WTC11 (cell line): Measurements from ENCODE around the gene LRRC17. TPM values are rescaled to one million over a fixed set of nuclear protein-coding genes. Genes with fewer than 3 reads are reported as not detected.

Experiments used
- ATAC-seq: fragments of 200-7000 bp; cut with Tn5 transposase; 2 replicates; pipeline ENCODE4 v1.10.0; 2021; ENCODE audit warnings: mild to moderate bottlenecking, moderate library complexity
- CTCF ChIA-PET: fragments of 300-600 bp; sonication (Branson Sonifier 250); formaldehyde crosslinking; loops from one replicate; lab custom pipeline; 2021; ENCODE audit warnings: antibody characterized with exemption; lab: Charles Lee
- POLR2A ChIA-PET: fragments of 350-600 bp; sonication (Branson Sonifier 250); formaldehyde crosslinking; loops from one replicate; lab custom pipeline; 2021; ENCODE audit warnings: antibody characterized with exemption; lab: Charles Lee
- DNase-seq: peaks from one replicate; pipeline ENCODE4 v3.0.0; 2021; ENCODE audit warnings: low spot score
- H3K27ac Mint-ChIP-seq: 2 replicates; pipeline ENCODE4 v1.8.0; 2021; ENCODE audit warnings: mixed read lengths
- H3K27me3 Mint-ChIP-seq: 2 replicates; pipeline ENCODE4 v1.8.0; 2021; ENCODE audit warnings: low read depth, mild to moderate bottlenecking, moderate library complexity, mixed read lengths
- H3K36me3 Mint-ChIP-seq: 2 replicates; pipeline ENCODE4 v1.8.0; 2021; ENCODE audit warnings: mixed read lengths
- H3K4me1 Mint-ChIP-seq: 2 replicates; pipeline ENCODE4 v1.8.0; 2022; ENCODE audit warnings: mixed read lengths
- H3K4me3 Mint-ChIP-seq: 2 replicates; pipeline ENCODE4 v1.8.0; 2021; ENCODE audit warnings: mild to moderate bottlenecking, moderate library complexity, mixed read lengths
- H3K9me3 Mint-ChIP-seq: 2 replicates; pipeline ENCODE4 v1.8.0; 2021; ENCODE audit warnings: mixed read lengths
- ARID4B ChIP-seq: sonication (generic); formaldehyde crosslinking; IDR thresholded peaks from 2 replicates; pipeline ENCODE4 v1.8.0; 2023; ENCODE audit warnings: missing genetic modification reagents, mild to moderate bottlenecking, borderline replicate concordance
- ATF2 ChIP-seq: sonication (generic); formaldehyde crosslinking; IDR thresholded peaks from 2 replicates; pipeline ENCODE4 v1.8.1; 2022; ENCODE audit warnings: low read depth, missing genetic modification reagents, borderline replicate concordance
- CTCF ChIP-seq: fragments of 200-600 bp; IDR thresholded peaks from 2 replicates; pipeline ENCODE4 v1.8.0; 2022; ENCODE audit warnings: antibody characterized with exemption
- ERG ChIP-seq: fragments of 250-450 bp; sonication (Bioruptor Pico); IDR thresholded peaks from 2 replicates; pipeline ENCODE4 v1.8.0; 2021; ENCODE audit warnings: mild to moderate bottlenecking
- JUN ChIP-seq: sonication (generic); formaldehyde crosslinking; IDR thresholded peaks from 2 replicates; pipeline ENCODE4 v1.8.0; 2023; ENCODE audit warnings: mild to moderate bottlenecking, missing genetic modification reagents
- MYBL2 ChIP-seq: sonication (generic); formaldehyde crosslinking; IDR thresholded peaks from 2 replicates; pipeline ENCODE4 v1.8.1; 2023; ENCODE audit warnings: mild to moderate bottlenecking, moderate library complexity, missing genetic modification reagents
- NR1H2 ChIP-seq: sonication (generic); formaldehyde crosslinking; IDR thresholded peaks from 2 replicates; pipeline ENCODE4 v1.9.0; 2021; ENCODE audit warnings: mild to moderate bottlenecking, moderate library complexity, missing genetic modification reagents
- RELA ChIP-seq: sonication (generic); formaldehyde crosslinking; IDR thresholded peaks from 2 replicates; pipeline ENCODE4 v1.8.1; 2022; ENCODE audit warnings: missing genetic modification reagents, mild to moderate bottlenecking, borderline replicate concordance
- SMAD4 ChIP-seq: sonication (generic); formaldehyde crosslinking; IDR thresholded peaks from 2 replicates; pipeline ENCODE4 v1.8.0; 2022; ENCODE audit warnings: mild to moderate bottlenecking, missing genetic modification reagents
- SOX15 ChIP-seq: fragments of 250-450 bp; sonication (Bioruptor Pico); IDR thresholded peaks from 2 replicates; pipeline ENCODE4 v1.9.0; 2021; ENCODE audit warnings: mild to moderate bottlenecking
- ZBTB43 ChIP-seq: sonication (generic); formaldehyde crosslinking; IDR thresholded peaks from 2 replicates; pipeline ENCODE4 v1.8.1; 2023; ENCODE audit warnings: mild to moderate bottlenecking, missing genetic modification reagents
- ZNF219 ChIP-seq: sonication (generic); formaldehyde crosslinking; IDR thresholded peaks from 2 replicates; pipeline ENCODE4 v1.8.0; 2023; ENCODE audit warnings: missing genetic modification reagents, mild to moderate bottlenecking, borderline replicate concordance
- ZNF263 ChIP-seq: sonication (generic); formaldehyde crosslinking; IDR thresholded peaks from 2 replicates; pipeline ENCODE4 v1.8.1; 2022; ENCODE audit warnings: low read depth, mild to moderate bottlenecking, moderate library complexity, missing genetic modification reagents
- ZNF281 ChIP-seq: sonication (generic); formaldehyde crosslinking; IDR thresholded peaks from 2 replicates; pipeline ENCODE4 v1.8.0; 2023; ENCODE audit warnings: mild to moderate bottlenecking, missing genetic modification reagents
- ZNF532 ChIP-seq: fragments of 250-450 bp; sonication (Bioruptor Pico); IDR thresholded peaks from 2 replicates; pipeline ENCODE4 v1.9.0; 2021; ENCODE audit warnings: mild to moderate bottlenecking, borderline replicate concordance
- total RNA-seq: library from RNA; stranded (reverse); gene quantifications from 3 replicates; pipeline ENCODE4 v1.2.3, GENCODE V29; 2021

Gene LRRC17
- total RNA-seq, 1 experiment from 2014 or later = 1.6 TPM

- TF ChIP-seq ZNF532 (no peak), ZNF219 (CRISPR knock-in tag) (no peak), ZNF281 (CRISPR knock-in tag) (no peak)
These were observed 63.1 kb downstream of the LRRC17 start (continued) for GRCh38 chr7:102975854-102976253.

- ChIA-PET POLR2A (no interaction called here), CTCF (no interaction called here)
- DNase-seq (no peak), ATAC-seq (no peak)
- H3K9me3 Mint-ChIP-seq = peaks cover 4% of the 10 kb centered on the region
- H3K4me1 Mint-ChIP-seq = peaks cover 26% of the 10 kb centered on the region
- no peaks in the 10 kb centered on the region for H3K36me3 Mint-ChIP-seq
- H3K4me3 Mint-ChIP-seq = no peak overlapping the region
- no peak overlapping the region; the same call in 1 of the 2 replicates for H3K27ac Mint-ChIP-seq
- no peaks in the 10 kb centered on the region for H3K27me3 Mint-ChIP-seq
- TF ChIP-seq RELA (CRISPR knock-in tag) (no peak), CTCF (no peak), ZBTB43 (CRISPR knock-in tag) (no peak), SOX15 (CRISPR knock-in tag) (no peak), ERG (CRISPR knock-in tag) (no peak), ATF2 (CRISPR knock-in tag) (no peak), JUN (CRISPR knock-in tag) (no peak), MYBL2 (CRISPR knock-in tag) (no peak), SMAD4 (CRISPR knock-in tag) (no peak), NR1H2 (CRISPR knock-in tag) (no peak), ARID4B (CRISPR knock-in tag) (no peak), ZNF263 (CRISPR knock-in tag) (no peak)
These were observed 63.7 kb downstream of the LRRC17 start for GRCh38 chr7:102976493-102976892.
